Inflammatory macrophage (primary cell): Measurements from ENCODE around the gene GSS.

Experiments used
- DNase-seq, 2 donors: peaks; one replicate each; pipeline ENCODE4 v3.0.0-alpha.2; 2020 to 2022

Gene GSS

GRCh38 chr20:34977365-34978091, 21.9 kb upstream of the GSS start:
- no peak for DNase-seq

- DNase-seq, result no peak
Observed at GRCh38 chr20:34976286-34976685, 20.7 kb upstream of the GSS start.

GRCh38 chr20:34974246-34974645, 18.6 kb upstream of the GSS start:
- no peak for DNase-seq

- no peak for DNase-seq
Observed at GRCh38 chr20:34971561-34972235, 16.1 kb upstream of the GSS start.

- DNase-seq, result no peak
Observed at GRCh38 chr20:34970846-34971560, 15.4 kb upstream of the GSS start.

GRCh38 chr20:34970193-34970840, 14.7 kb upstream of the GSS start:
- no peak for DNase-seq

- no peak for DNase-seq
Observed at GRCh38 chr20:34968042-34968775, 12.6 kb upstream of the GSS start.

GRCh38 chr20:34967421-34967820, 11.8 kb upstream of the GSS start:
- DNase-seq, result no peak

GRCh38 chr20:34965051-34965450, 9.4 kb upstream of the GSS start:
- DNase-seq, result no peak

- no peak for DNase-seq
Observed at GRCh38 chr20:34964486-34964885, 8.9 kb upstream of the GSS start.

- no peak for DNase-seq
Observed at GRCh38 chr20:34956751-34957472, 1.3 kb upstream of the GSS start.

- DNase-seq, result no peak
Observed at GRCh38 chr20:34956041-34956458, 444 bp upstream of the GSS start.

- DNase-seq, result peak; percentile 26 to 32
Observed at GRCh38 chr20:34954904-34955230, 739 bp downstream of the GSS start.

GRCh38 chr20:34953960-34954359, 1.6 kb downstream of the GSS start:
- no peak for DNase-seq

GRCh38 chr20:34952671-34953070, 2.9 kb downstream of the GSS start:
- DNase-seq, result no peak

- no peak for DNase-seq
Observed at GRCh38 chr20:34951652-34952051, 4.0 kb downstream of the GSS start.

- DNase-seq, result no peak
Observed at GRCh38 chr20:34951252-34951651, 4.4 kb downstream of the GSS start.

GRCh38 chr20:34949120-34949519, 6.5 kb downstream of the GSS start:
- DNase-seq, result no peak

- DNase-seq, result peak in 1 of 2 donors; percentile 30
Observed at GRCh38 chr20:34948030-34948429, 7.6 kb downstream of the GSS start.

GRCh38 chr20:34947336-34947735, 8.3 kb downstream of the GSS start:
- DNase-seq, result no peak

- no peak for DNase-seq
Observed at GRCh38 chr20:34946661-34947060, 8.9 kb downstream of the GSS start.
